Liver (tissue), 3 donors: ENCODE measurements around the gene CEACAM20.

Experiments used
- CTCF ChIP-seq: fragments of 150-350 bp; IDR thresholded peaks from 2 replicates; pipeline ENCODE4 v1.5.1; 2017; ENCODE audit warnings: improper control_type of control experiment, low read depth, low read length; ENCODE audit not compliant: missing input control
- EGR1 ChIP-seq, 2 donors: IDR thresholded peaks; 2 replicates each; pipeline ENCODE4 v1.6.1; 2016 to 2018; ENCODE audit warnings: antibody characterized with exemption in 2 of 2, low read depth in 2 of 2
- donor health status: healthy.
- donor health status: healthy.

GRCh38 chr19:44576843-44577565 is 47.5 kb upstream of the CEACAM20 start:
- peak; percentile 68 for TF ChIP-seq CTCF
- no peak for TF ChIP-seq EGR1 (IDR thresholded peaks at IDR 0.05; ENCODE audit: low read depth in 2 of 2)
